GM19239 (cell line): Measurements from ENCODE around the gene GPR150.

Experiments used
- DNase-seq: peaks from one replicate; pipeline ENCODE4 v3.0.0; 2011; ENCODE audit warnings: low spot score; ENCODE audit not compliant: insufficient read length
- FAIRE-seq: peaks from 2 replicates; lab custom pipeline; 2011; peaks lifted over from hg19 to GRCh38; lab: Jason Lieb, UNC

GPR150 gene

GRCh38 chr5:95620030-95620869 is at the start of gene GPR150:
Gene GPR150, plus strand, starts transcription at chr5:95620087. Its CDS starts 189 bp downstream, at chr5:95620276.
- FAIRE-seq: no peak
- peak; percentile 52 for DNase-seq

DNA sequence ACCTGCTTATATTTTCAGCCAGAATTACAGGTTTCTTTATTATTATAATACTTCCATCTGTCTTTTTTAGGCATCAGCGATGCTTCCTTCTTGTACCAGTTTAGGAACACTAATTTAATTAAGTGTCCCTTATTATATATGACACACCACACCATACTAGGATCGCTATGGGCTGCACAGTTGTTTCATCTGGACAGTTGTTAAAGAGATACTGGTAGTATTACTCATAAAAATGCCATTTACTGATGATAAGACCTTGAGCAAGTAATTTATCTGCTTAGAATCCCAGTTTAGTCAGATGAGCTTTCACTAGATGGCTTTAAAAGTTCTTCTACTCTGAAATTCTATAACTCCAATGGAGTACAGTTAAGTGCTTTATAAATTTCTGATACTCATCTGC is 47.9 kb upstream of the GPR150 start:
- FAIRE-seq: no peak

GRCh38 chr5:95581576-95581975 is 38.3 kb upstream of the GPR150 start:
- FAIRE-seq: no peak
- no peak for DNase-seq

More for the DNA sequence above, 47.9 kb upstream of the GPR150 start:
- no peak for DNase-seq

DNA sequence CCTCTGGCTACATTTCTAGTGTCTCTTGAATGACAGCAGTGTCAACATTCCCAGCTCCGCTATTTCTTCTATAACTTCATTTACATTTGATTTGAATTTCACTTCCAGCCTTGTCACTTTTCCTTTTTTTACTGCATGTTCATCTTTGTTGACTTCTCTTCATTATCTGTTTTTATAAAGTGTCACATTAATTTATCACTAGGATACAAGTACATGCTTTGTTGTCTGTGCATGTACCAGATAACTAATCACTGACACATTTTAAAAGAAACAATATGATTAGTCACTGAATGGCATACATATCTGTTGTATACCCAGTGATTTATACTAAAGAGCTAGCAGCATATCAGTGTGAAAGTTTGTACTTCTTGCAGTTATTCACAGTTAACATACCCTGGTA is 35.9 kb upstream of the GPR150 start:
- FAIRE-seq: no peak
- no peak for DNase-seq

- peak; percentile 45 for FAIRE-seq
- DNase-seq: no peak
Observed at GRCh38 chr5:95590880-95591279, 29.0 kb upstream of the GPR150 start.

DNA sequence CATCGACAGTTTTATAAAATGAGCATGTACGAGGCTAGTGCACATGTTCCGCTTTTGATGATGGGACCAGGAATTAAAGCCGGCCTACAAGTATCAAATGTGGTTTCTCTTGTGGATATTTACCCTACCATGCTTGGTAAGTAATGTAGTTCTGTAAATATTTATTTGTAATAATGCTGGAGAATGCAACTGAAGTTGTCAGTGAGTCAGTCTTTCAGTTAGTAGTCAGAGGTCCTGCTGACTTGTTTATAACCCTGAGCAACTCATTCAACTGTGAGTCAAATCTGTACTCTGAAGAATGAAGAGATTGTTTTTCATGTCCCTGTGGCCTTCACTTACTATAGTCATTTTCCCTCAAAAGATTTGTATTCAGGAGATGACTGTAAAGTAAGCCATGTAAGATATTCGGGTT is 28.4 kb upstream of the GPR150 start:
- peak; percentile 4 for FAIRE-seq
- DNase-seq: no peak

DNA sequence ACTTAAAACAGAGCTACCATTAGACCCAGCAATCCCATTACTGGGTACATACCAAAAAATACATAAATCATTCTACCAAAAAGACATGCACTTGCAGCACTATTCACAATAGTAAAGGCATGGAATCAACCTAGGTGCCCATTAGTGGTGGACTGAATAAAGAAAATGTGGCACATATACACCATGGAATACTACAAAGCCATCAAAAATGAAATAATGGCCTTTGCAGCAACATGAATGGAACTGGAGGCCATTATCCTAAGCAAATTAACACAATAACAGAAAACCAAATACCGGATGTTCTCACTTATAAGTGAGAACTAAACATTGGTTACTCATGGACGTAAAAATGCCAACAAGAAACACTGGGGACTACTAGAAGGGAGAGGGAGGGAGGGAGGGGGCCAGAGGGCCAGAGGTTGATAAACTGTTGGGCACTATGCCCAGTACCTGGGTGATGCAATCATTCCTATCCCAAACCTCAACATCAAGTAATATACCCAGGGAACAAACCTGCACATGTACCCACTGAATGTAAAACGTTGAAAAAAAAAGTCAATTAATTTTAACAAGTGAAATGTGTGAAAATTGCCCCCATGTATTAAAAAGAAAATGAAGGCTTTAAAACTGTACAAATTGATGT is 24.5 kb upstream of the GPR150 start:
- FAIRE-seq (no peak), DNase-seq (no peak)

DNA sequence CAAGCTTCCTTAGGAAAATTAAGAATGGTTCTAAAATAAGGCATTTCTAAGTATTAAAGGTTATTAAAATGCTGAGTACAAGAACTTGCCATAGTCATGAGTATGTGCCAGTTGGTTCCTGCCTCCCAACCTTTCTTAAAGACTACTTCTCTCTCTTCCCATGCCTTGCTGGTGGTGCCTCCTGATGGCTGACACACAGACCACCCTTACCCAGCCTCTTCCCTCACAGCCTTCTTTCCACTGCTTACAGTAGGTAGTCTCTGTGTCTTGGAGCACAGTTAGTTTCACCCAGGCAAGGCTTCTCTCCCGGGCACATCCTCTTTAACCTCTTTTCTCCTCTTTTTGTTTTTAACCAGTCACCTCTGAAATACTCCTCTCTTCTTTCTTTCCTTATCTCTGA is 20.6 kb upstream of the GPR150 start:
- FAIRE-seq (no peak), DNase-seq (no peak)

DNA sequence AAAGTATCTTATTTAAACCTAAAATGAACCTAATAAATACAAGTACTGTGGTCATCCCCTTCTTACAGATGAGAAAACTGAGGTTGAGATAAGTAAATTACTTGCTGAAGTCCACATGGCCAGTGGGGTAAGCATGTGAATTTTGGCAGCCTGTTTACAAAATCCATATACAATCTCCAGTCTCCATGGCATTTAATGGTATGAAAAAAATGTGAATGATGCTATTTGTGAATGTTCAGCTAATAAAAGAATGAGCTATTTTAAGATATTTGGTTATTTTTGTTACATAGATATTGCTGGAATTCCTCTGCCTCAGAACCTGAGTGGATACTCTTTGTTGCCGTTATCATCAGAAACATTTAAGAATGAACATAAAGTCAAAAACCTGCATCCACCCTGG is 19.3 kb upstream of the GPR150 start:
- DNase-seq: no peak
- FAIRE-seq: no peak

GRCh38 chr5:95605786-95606185 is 14.1 kb upstream of the GPR150 start:
- no peak for DNase-seq
- FAIRE-seq: no peak

- DNase-seq: no peak
- no peak for FAIRE-seq
Observed at GRCh38 chr5:95606419-95606818, 13.5 kb upstream of the GPR150 start.

DNA sequence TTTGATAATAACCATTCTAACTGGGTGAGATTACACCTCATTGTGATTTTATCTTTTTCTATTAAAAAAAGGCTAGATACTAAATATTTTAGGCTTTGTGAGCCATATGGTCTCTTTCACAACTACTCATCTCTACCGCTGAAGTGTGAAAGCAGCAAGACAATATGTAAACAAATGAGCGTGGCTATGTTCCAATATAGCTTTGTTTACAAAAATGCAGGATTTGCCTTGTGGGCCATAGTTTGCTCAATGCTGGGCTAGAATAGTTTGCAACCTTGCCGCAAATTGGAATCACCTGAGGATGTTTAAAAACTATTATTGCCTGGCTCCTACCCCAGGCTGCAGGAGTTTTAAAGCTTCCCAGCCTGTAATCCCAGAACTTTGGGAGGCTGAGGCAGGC is 10.2 kb upstream of the GPR150 start:
- DNase-seq: no peak
- no peak for FAIRE-seq

DNA sequence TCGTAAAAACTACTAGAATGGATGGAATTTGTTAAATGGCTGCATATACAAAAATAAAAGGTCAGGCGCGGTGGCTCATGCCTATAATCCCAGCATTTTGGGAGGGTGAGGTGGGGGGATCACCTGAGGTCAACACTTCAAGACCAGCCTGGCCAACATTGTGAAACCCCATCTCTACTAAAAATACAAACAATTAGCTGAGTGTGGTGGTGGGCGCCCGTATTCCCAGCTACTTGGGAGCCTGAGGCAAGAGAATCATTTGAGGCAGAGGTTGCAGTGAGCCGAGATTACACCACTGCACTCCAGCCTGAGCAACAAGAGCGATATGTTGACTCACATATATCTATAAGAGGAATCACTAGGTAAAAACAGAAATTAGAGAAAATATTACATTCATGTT is 9.3 kb upstream of the GPR150 start:
- DNase-seq (no peak), FAIRE-seq (no peak)

GRCh38 chr5:95611396-95611795 is 8.5 kb upstream of the GPR150 start:
- no peak for FAIRE-seq
- DNase-seq: no peak

- DNase-seq (no peak), FAIRE-seq (no peak)
Observed at GRCh38 chr5:95613514-95613913, 6.4 kb upstream of the GPR150 start.

DNA sequence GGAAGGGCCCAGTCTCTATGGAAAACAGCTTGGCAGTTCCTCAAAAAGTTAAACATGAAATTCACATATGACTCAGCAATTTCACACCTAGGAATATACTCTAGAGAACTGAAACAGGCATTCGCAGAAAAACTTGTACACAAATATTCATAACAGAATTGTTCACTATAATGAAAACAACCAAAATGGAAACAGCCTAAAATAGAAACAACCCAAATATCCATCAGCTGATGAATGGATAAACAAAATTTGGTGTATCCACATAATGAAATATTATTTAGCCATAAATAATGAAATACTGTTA is 4.8 kb upstream of the GPR150 start:
- peak; percentile 81 for FAIRE-seq
- DNase-seq: no peak

- DNase-seq (no peak), FAIRE-seq (no peak)
Observed at GRCh38 chr5:95617057-95617456, 2.8 kb upstream of the GPR150 start.

DNA sequence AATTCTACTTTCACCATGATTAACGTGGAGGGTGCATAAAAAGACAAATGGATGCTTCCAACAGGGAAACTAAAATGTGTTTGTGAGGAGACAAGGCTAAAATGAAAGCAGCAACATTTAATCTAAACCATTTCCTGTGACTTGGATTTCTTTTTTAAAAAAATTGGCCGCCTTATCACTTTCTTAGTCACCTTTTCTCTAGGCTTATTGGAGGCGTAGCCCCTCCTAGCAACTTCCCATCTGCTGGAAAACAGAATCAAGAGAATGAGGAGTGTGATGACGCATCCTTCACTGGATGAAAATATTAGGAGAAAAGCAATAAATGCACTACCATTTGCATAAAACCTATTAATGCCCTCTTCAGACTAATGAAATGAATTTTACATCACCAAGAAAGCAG is 791 bp upstream of the GPR150 start:
- no peak for DNase-seq
- FAIRE-seq: no peak

DNA sequence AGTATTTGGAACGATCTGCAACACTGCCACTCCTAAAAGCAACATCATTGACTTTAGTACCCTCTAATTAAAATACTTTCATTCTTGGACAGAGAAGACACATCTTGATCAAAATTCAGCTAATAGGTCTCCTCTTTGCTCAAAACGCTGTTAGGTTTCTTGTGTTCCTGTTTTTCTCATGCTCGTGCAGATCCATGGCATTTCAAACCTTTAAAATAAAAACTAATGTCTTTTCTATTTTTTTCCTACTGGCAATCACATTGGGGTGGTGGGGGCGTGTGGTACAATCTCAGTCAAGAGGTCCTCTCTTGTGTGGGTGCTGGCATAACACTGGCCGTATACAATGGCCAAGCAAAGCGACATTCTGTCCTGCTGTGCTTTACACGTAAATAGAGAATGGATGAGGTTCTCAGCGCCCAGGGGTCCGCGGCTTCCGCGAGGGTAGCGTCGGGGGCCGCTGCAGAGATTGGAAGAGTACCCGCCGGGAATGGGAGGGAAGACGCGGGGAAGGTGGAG is 315 bp upstream of the GPR150 start:
- DNase-seq (no peak), FAIRE-seq (peak; percentile 47)

GRCh38 chr5:95620870-95621838 is 1.3 kb downstream of the GPR150 start:
- DNase-seq: no peak
- peak; percentile 21 for FAIRE-seq
